H1 (cell line): ENCODE data around the gene CTDSP1. TPM values are rescaled to one million over a fixed set of nuclear protein-coding genes. Genes with fewer than 3 reads are reported as not detected.

ENCODE experiments used
- RAD21 ChIP-seq, 2 experiments: IDR thresholded peaks in 1 of 2; conservative IDR thresholded peaks in 1 of 2; 2 replicates each; pipeline ENCODE4 v1.6.1; 2011; ENCODE audit warnings: low read depth in 2 of 2, low read length in 2 of 2, improper control_type of control experiment in 1 of 2, inconsistent platforms in 1 of 2, mild to moderate bottlenecking in 1 of 2, moderate library complexity in 1 of 2
- RFX5 ChIP-seq: IDR thresholded peaks from 2 replicates; pipeline ENCODE4 v1.6.1; 2011; ENCODE audit warnings: low read depth, low read length, improper control_type of control experiment, borderline replicate concordance
- polyA plus RNA-seq, 7 experiments: library from polyadenylated mRNA; depleted of rRNA in 3 of 7; stranded (reverse) in 5 of 7; unstranded in 2 of 7; fragments of >200 nt in 5 of 7; fragments of 200-250 nt in 2 of 7; gene quantifications; 1 replicate in 5 of 7; 2 replicates in 1 of 7; 4 replicates in 1 of 7; pipeline versions ENCODE4 v1.2.1 to v1.2.3, GENCODE V29; 2011 to 2013; ENCODE audit warnings: missing spikeins in 2 of 7, mixed read lengths in 2 of 7
- total RNA-seq: library from RNA; stranded (reverse); fragmentation: NEBNext Ultra II Directional; extraction: Animal tissue kit (Norgen Biotek cat#: 25700); gene quantifications from 2 replicates; pipeline ENCODE4 v1.2.1, GENCODE V29; 2021

CTDSP1 gene
- total and polyA plus RNA-seq, 2 of the 8 experiments (the other 6 are each of a cell fraction or from before 2014, with no cell fraction given) = 20.3 to 35.2 TPM

GRCh38 chr2:218445602-218446001, 45.9 kb downstream of the CTDSP1 start (continued):
- no peak for TF ChIP-seq RAD21 (IDR thresholded peaks at IDR 0.05 in 1 of 2, conservative IDR thresholded peaks at IDR 0.05 in 1 of 2; ENCODE audit: low read depth in 2 of 2, low read length in 2 of 2)
- no peak for TF ChIP-seq RFX5
